Measurements from ENCODE around the gene SH3TC1. TPM values are rescaled to one million over a fixed set of nuclear protein-coding genes. Genes with fewer than 3 reads are reported as not detected.

Gene SH3TC1
- total RNA-seq, 1 donor from 2014 or later = 12.5 TPM

GRCh38 chr4:8189551-8190466 is 9.3 kb upstream of the SH3TC1 start:
- H3K4me3 Mint-ChIP-seq (ENCODE audit: low read depth) = no peak overlapping the region
- TF ChIP-seq CTCF (IDR thresholded peaks at IDR 0.05; ENCODE audit: unreplicated experiment) = no peak
- peaks cover 11% of the 10 kb centered on the region for H3K4me1 Mint-ChIP-seq (ENCODE audit: low read depth)

GRCh38 chr4:8191136-8191747 is 7.8 kb upstream of the SH3TC1 start:
- no peak overlapping the region for H3K27ac Mint-ChIP-seq
- no peaks in the 10 kb centered on the region for H3K9me3 Mint-ChIP-seq (ENCODE audit: low read depth)
- H3K4me3 Mint-ChIP-seq (ENCODE audit: low read depth) = no peak overlapping the region
- no peaks in the 10 kb centered on the region for H3K27me3 Mint-ChIP-seq
- TF ChIP-seq CTCF (IDR thresholded peaks at IDR 0.05; ENCODE audit: unreplicated experiment) = no peak
- peaks cover 11% of the 10 kb centered on the region for H3K4me1 Mint-ChIP-seq (ENCODE audit: low read depth)
- no peak for DNase-seq (ENCODE audit: low spot score, unreplicated experiment)
- no peaks in the 10 kb centered on the region for H3K36me3 Mint-ChIP-seq (ENCODE audit: insufficient read depth)

More at GRCh38 chr4:8189551-8190466, 9.3 kb upstream of the SH3TC1 start:
- H3K27me3 Mint-ChIP-seq = no peaks in the 10 kb centered on the region
- H3K27ac Mint-ChIP-seq = no peak overlapping the region
- H3K36me3 Mint-ChIP-seq (ENCODE audit: insufficient read depth) = no peaks in the 10 kb centered on the region
- DNase-seq (ENCODE audit: low spot score, unreplicated experiment) = no peak
- no peaks in the 10 kb centered on the region for H3K9me3 Mint-ChIP-seq (ENCODE audit: low read depth)

GRCh38 chr4:8192748-8193738 is 6.0 kb upstream of the SH3TC1 start:
- H3K27me3 Mint-ChIP-seq = no peaks in the 10 kb centered on the region
- H3K36me3 Mint-ChIP-seq (ENCODE audit: insufficient read depth) = no peaks in the 10 kb centered on the region
- H3K27ac Mint-ChIP-seq = no peak overlapping the region
- H3K9me3 Mint-ChIP-seq (ENCODE audit: low read depth) = no peaks in the 10 kb centered on the region
- H3K4me3 Mint-ChIP-seq (ENCODE audit: low read depth) = no peak overlapping the region
- TF ChIP-seq CTCF (IDR thresholded peaks at IDR 0.05; ENCODE audit: unreplicated experiment) = peak; percentile 15
- H3K4me1 Mint-ChIP-seq (ENCODE audit: low read depth) = peaks cover 8% of the 10 kb centered on the region
- no peak for DNase-seq (ENCODE audit: low spot score, unreplicated experiment)

- TF ChIP-seq CTCF (IDR thresholded peaks at IDR 0.05; ENCODE audit: unreplicated experiment) = no peak
- Mint-ChIP-seq H3K36me3 (ENCODE audit: insufficient read depth) (no peaks in the 10 kb centered on the region), H3K9me3 (ENCODE audit: low read depth) (no peaks in the 10 kb centered on the region), H3K4me1 (ENCODE audit: low read depth) (peaks cover 19% of the 10 kb centered on the region), H3K27ac (no peak overlapping the region), H3K27me3 (no peaks in the 10 kb centered on the region), H3K4me3 (ENCODE audit: low read depth) (no peak overlapping the region)
- no peak for DNase-seq (ENCODE audit: low spot score, unreplicated experiment)
These were observed 4.5 kb upstream of the SH3TC1 start for GRCh38 chr4:8194306-8195242.
